Astrocyte (in vitro differentiated cells and primary cell): ENCODE measurements around the gene FRMD4A. TPM values are rescaled to one million over a fixed set of nuclear protein-coding genes. Genes with fewer than 3 reads are reported as not detected.

Source experiments
- DNase-seq: peaks from one replicate; pipeline ENCODE4 v3.0.0-alpha.2; 2010; ENCODE audit warnings: low read depth
- FAIRE-seq: peaks from 2 replicates; lab custom pipeline; 2011; peaks lifted over from hg19 to GRCh38; lab: Jason Lieb, UNC
- H2AFZ ChIP-seq: 2 replicates; pipeline ENCODE4 v1.6.0; 2012; ENCODE audit warnings: low read depth, low read length, inconsistent platforms
- H3K27ac ChIP-seq: 2 replicates; pipeline ENCODE4 v1.5.1; 2011; ENCODE audit warnings: low read depth, low read length, inconsistent platforms
- H3K27me3 ChIP-seq: 2 replicates; pipeline ENCODE4 v1.6.0; 2011; ENCODE audit warnings: low read length, inconsistent platforms; ENCODE audit not compliant: insufficient read depth
- H3K36me3 ChIP-seq: 2 replicates; pipeline ENCODE4 v1.5.1; 2011; ENCODE audit warnings: low read length, inconsistent platforms; ENCODE audit not compliant: insufficient read depth
- H3K4me1 ChIP-seq: 2 replicates; pipeline ENCODE4 v1.5.1; 2011; ENCODE audit warnings: low read length, inconsistent platforms; ENCODE audit not compliant: insufficient read depth
- H3K4me2 ChIP-seq: 2 replicates; pipeline ENCODE4 v1.6.0; 2012; ENCODE audit warnings: low read length, inconsistent platforms
- H3K4me3 ChIP-seq: 2 replicates; pipeline ENCODE4 v1.5.1; 2011; ENCODE audit warnings: low read depth, mild to moderate bottlenecking, low read length, inconsistent platforms; ENCODE audit not compliant: insufficient read depth
- H3K79me2 ChIP-seq: 2 replicates; pipeline ENCODE4 v1.6.0; 2012; ENCODE audit warnings: mild to moderate bottlenecking, low read length, inconsistent platforms; ENCODE audit not compliant: insufficient read depth
- H3K9ac ChIP-seq: 2 replicates; pipeline ENCODE4 v1.6.0; 2012; ENCODE audit warnings: mild to moderate bottlenecking, low read length, inconsistent platforms
- H3K9me3 ChIP-seq: 2 replicates; pipeline ENCODE4 v1.5.1; 2012; ENCODE audit warnings: low read depth, mild to moderate bottlenecking, low read length, inconsistent platforms; ENCODE audit not compliant: insufficient read depth
- H4K20me1 ChIP-seq: 2 replicates; pipeline ENCODE4 v1.6.0; 2012; ENCODE audit warnings: low read length, inconsistent platforms; ENCODE audit not compliant: insufficient read depth
- H3K27ac Mint-ChIP-seq: one replicate; pipeline ENCODE4 v1.8.0; 2021; ENCODE audit warnings: mild to moderate bottlenecking, mixed read lengths; ENCODE audit not compliant: unreplicated experiment
- H3K27me3 Mint-ChIP-seq: one replicate; pipeline ENCODE4 v1.8.0; 2021; ENCODE audit warnings: low read depth, mixed read lengths; ENCODE audit not compliant: unreplicated experiment
- H3K36me3 Mint-ChIP-seq: one replicate; pipeline ENCODE4 v1.8.0; 2021; ENCODE audit warnings: low read depth, mixed read lengths; ENCODE audit not compliant: unreplicated experiment
- H3K4me1 Mint-ChIP-seq: one replicate; pipeline ENCODE4 v1.8.0; 2021; ENCODE audit warnings: low read depth, mixed read lengths; ENCODE audit not compliant: unreplicated experiment
- H3K4me3 Mint-ChIP-seq: one replicate; pipeline ENCODE4 v1.8.0; 2021; ENCODE audit warnings: mild to moderate bottlenecking, moderate library complexity, mixed read lengths; ENCODE audit not compliant: unreplicated experiment
- H3K9me3 Mint-ChIP-seq: one replicate; pipeline ENCODE4 v1.8.0; 2021; ENCODE audit warnings: mild to moderate bottlenecking, mixed read lengths; ENCODE audit not compliant: unreplicated experiment
- EZH2 ChIP-seq: IDR thresholded peaks from 2 replicates; pipeline ENCODE4 v1.6.1; 2012; ENCODE audit warnings: mild to moderate bottlenecking, low read length, inconsistent platforms; ENCODE audit not compliant: insufficient read depth
- total RNA-seq: library from RNA; stranded (reverse); gene quantifications from 2 replicates; pipeline ENCODE4 v1.2.1, GENCODE V29; 2021
- TF ChIP-seq, protein P1 (sequence below): IDR thresholded peaks from 2 replicates; pipeline ENCODE4 v1.5.1; 2011; ENCODE audit warnings: low read depth, mild to moderate bottlenecking, inconsistent platforms, low read length, moderate library complexity; ENCODE audit not compliant: insufficient read depth

FRMD4A gene
- total RNA-seq, 1 donor from 2014 or later = 82.5 TPM

GRCh38 chr10:13720699-13721098, 610.0 kb downstream of the FRMD4A start:
- Mint-ChIP-seq H3K27me3 (no peaks in the 10 kb centered on the region), H3K27ac (no peak overlapping the region), H3K36me3 (peaks cover 27% of the 10 kb centered on the region), H3K4me3 (no peak overlapping the region), H3K4me1 (peaks cover 7% of the 10 kb centered on the region), H3K9me3 (no peaks in the 10 kb centered on the region)
- no peak overlapping the region for H3K4me3 ChIP-seq
- TF ChIP-seq EZH2 = no peak
- TF ChIP-seq, protein P1, sequence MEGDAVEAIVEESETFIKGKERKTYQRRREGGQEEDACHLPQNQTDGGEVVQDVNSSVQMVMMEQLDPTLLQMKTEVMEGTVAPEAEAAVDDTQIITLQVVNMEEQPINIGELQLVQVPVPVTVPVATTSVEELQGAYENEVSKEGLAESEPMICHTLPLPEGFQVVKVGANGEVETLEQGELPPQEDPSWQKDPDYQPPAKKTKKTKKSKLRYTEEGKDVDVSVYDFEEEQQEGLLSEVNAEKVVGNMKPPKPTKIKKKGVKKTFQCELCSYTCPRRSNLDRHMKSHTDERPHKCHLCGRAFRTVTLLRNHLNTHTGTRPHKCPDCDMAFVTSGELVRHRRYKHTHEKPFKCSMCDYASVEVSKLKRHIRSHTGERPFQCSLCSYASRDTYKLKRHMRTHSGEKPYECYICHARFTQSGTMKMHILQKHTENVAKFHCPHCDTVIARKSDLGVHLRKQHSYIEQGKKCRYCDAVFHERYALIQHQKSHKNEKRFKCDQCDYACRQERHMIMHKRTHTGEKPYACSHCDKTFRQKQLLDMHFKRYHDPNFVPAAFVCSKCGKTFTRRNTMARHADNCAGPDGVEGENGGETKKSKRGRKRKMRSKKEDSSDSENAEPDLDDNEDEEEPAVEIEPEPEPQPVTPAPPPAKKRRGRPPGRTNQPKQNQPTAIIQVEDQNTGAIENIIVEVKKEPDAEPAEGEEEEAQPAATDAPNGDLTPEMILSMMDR = no peak
- H3K4me2 ChIP-seq = no peak overlapping the region
- H4K20me1 ChIP-seq = no peaks in the 10 kb centered on the region
- H3K36me3 ChIP-seq = peaks cover 10% of the 10 kb centered on the region
- H3K27ac ChIP-seq = no peak overlapping the region
- peaks cover 32% of the 10 kb centered on the region for H3K4me1 ChIP-seq
- H3K27me3 ChIP-seq = no peaks in the 10 kb centered on the region
- H3K9me3 ChIP-seq = no peaks in the 10 kb centered on the region
- H3K79me2 ChIP-seq = no peaks in the 10 kb centered on the region
- FAIRE-seq (no peak), DNase-seq (no peak)
- no peak overlapping the region for H3K9ac ChIP-seq
- H2AFZ ChIP-seq = no peak overlapping the region

DNA sequence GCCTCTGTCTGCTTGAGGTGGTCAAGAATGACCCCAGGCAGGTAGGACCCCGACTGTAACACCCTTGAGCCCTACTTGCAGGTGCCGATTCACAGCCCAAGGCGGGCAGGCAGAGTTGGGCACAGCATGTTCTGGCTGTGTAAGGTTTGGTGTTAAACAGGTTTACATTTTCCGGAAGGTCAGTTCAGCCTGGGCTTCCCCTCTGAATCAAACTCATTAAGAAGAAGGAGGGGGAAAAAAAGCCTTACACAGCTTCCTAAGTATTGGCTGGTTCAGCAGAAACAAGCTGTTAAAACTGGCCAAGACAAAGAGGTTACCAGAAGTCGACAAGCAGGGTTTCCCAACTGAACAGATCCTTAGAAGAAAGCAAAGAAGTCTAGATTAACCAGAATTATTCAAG, 611.3 kb downstream of the FRMD4A start:
- H3K4me1 Mint-ChIP-seq = peaks cover 11% of the 10 kb centered on the region
- peaks cover 23% of the 10 kb centered on the region for H3K36me3 Mint-ChIP-seq

GRCh38 chr10:13718820-13719219, 611.9 kb downstream of the FRMD4A start:
- Histone ChIP-seq H3K36me3 (peaks cover 8% of the 10 kb centered on the region), H3K4me3 (no peak overlapping the region), H3K9ac (peak overlapping the region; percentile 21), H3K4me1 (peaks cover 45% of the 10 kb centered on the region), H3K4me2 (peak overlapping the region; percentile 78), H3K79me2 (no peaks in the 10 kb centered on the region), H3K27ac (peak overlapping the region; percentile 45), H4K20me1 (no peaks in the 10 kb centered on the region), H3K9me3 (no peaks in the 10 kb centered on the region), H3K27me3 (no peaks in the 10 kb centered on the region), H2AFZ (no peak overlapping the region)
- Mint-ChIP-seq H3K4me1 (peaks cover 11% of the 10 kb centered on the region), H3K36me3 (peaks cover 23% of the 10 kb centered on the region), H3K9me3 (peaks cover 2% of the 10 kb centered on the region), H3K4me3 (no peak overlapping the region), H3K27ac (no peak overlapping the region), H3K27me3 (no peaks in the 10 kb centered on the region)
- TF ChIP-seq, protein P1 = no peak
- no peak for TF ChIP-seq EZH2
- no peak for DNase-seq
- no peak for FAIRE-seq

More for the DNA sequence above, 611.3 kb downstream of the FRMD4A start:
- peaks cover 2% of the 10 kb centered on the region for H3K9me3 Mint-ChIP-seq
- no peak overlapping the region for H3K4me2 ChIP-seq
- FAIRE-seq (no peak), DNase-seq (no peak)
- no peaks in the 10 kb centered on the region for H3K27me3 ChIP-seq
- no peaks in the 10 kb centered on the region for H3K9me3 ChIP-seq
- no peak overlapping the region for H3K4me3 Mint-ChIP-seq
- no peaks in the 10 kb centered on the region for H3K27me3 Mint-ChIP-seq
- H3K79me2 ChIP-seq = no peaks in the 10 kb centered on the region
- H3K4me3 ChIP-seq = no peak overlapping the region
- H3K27ac ChIP-seq = no peak overlapping the region
- H3K4me1 ChIP-seq = peaks cover 42% of the 10 kb centered on the region
- no peaks in the 10 kb centered on the region for H4K20me1 ChIP-seq
- H3K36me3 ChIP-seq = peaks cover 8% of the 10 kb centered on the region
- no peak overlapping the region for H2AFZ ChIP-seq
- no peak overlapping the region for H3K27ac Mint-ChIP-seq
- TF ChIP-seq, protein P1 = no peak
- TF ChIP-seq EZH2 = no peak
- H3K9ac ChIP-seq = no peak overlapping the region
